H1 (cell line): Measurements from ENCODE around the gene MCEE.

Experiments used
- CTCF ChIP-seq, 3 experiments: IDR thresholded peaks; 1 replicate in 2 of 3; 2 replicates in 1 of 3; pipeline versions ENCODE4 v1.5.1 to v1.6.1; 2011; ENCODE audit warnings: low read length in 3 of 3, mild to moderate bottlenecking in 3 of 3, inconsistent platforms in 2 of 3, low read depth in 1 of 3, moderate library complexity in 1 of 3; ENCODE audit not compliant: insufficient read depth in 1 of 3; ENCODE audit errors: control extremely low read depth in 1 of 3
- HDAC2 ChIP-seq, 2 experiments: fragments of 300-600 bp in 1 of 2; sonication (generic) in 1 of 2; IDR thresholded peaks; 2 replicates each; pipeline ENCODE4 v1.6.1; 2011 to 2012; ENCODE audit warnings: low read depth in 2 of 2, low read length in 2 of 2, mild to moderate bottlenecking in 2 of 2, moderate library complexity in 2 of 2, borderline replicate concordance in 1 of 2, inconsistent platforms in 1 of 2
- SP2 ChIP-seq: IDR thresholded peaks from 2 replicates; pipeline ENCODE4 v1.6.1; 2012; ENCODE audit warnings: mild to moderate bottlenecking, low read length, inconsistent platforms
- USF2 ChIP-seq: IDR thresholded peaks from 2 replicates; pipeline ENCODE4 v1.6.1; 2011; ENCODE audit warnings: low read length, improper control_type of control experiment

GRCh38 chr2:71129114-71129901 is 721 bp downstream of the MCEE start:
- TF ChIP-seq USF2 = no peak
- no peak for TF ChIP-seq SP2
- no peak for TF ChIP-seq CTCF (IDR thresholded peaks at IDR 0.05; ENCODE audit: control extremely low read depth in 1 of 3, insufficient read depth in 1 of 3, low read depth in 1 of 3, low read length in 3 of 3)
- no peak for TF ChIP-seq HDAC2 (IDR thresholded peaks at IDR 0.05; ENCODE audit: borderline replicate concordance in 1 of 2, low read depth in 2 of 2, low read length in 2 of 2)
